Adrenal gland (tissue), 5 donors: Measurements from ENCODE around the gene RPIA.

ENCODE experiments used
- POLR2A ChIP-seq, 2 donors: fragments of 450-650 bp; IDR thresholded peaks; one replicate each; pipeline ENCODE4 v1.6.1; 2017; ENCODE audit warnings: antibody characterized with exemption in 2 of 2, mild to moderate bottlenecking in 2 of 2, moderate library complexity in 1 of 2
- TF ChIP-seq, protein P1 (sequence below), 6 experiments: fragments of 450-650 bp in 4 of 6; fragments of 200-600 bp in 2 of 6; sonication (generic) in 1 of 6; IDR thresholded peaks; 1 replicate in 5 of 6; 2 replicates in 1 of 6; pipeline versions ENCODE4 v1.5.1 to v1.8.0; 2016 to 2021; ENCODE audit warnings: antibody characterized with exemption in 6 of 6, mild to moderate bottlenecking in 2 of 6, moderate library complexity in 1 of 6
- donor health status: DM: no; HTN: no; CAD: no.

GRCh38 chr2:88693911-88694414 is 2.5 kb downstream of the RPIA start:
- TF ChIP-seq, protein P1, sequence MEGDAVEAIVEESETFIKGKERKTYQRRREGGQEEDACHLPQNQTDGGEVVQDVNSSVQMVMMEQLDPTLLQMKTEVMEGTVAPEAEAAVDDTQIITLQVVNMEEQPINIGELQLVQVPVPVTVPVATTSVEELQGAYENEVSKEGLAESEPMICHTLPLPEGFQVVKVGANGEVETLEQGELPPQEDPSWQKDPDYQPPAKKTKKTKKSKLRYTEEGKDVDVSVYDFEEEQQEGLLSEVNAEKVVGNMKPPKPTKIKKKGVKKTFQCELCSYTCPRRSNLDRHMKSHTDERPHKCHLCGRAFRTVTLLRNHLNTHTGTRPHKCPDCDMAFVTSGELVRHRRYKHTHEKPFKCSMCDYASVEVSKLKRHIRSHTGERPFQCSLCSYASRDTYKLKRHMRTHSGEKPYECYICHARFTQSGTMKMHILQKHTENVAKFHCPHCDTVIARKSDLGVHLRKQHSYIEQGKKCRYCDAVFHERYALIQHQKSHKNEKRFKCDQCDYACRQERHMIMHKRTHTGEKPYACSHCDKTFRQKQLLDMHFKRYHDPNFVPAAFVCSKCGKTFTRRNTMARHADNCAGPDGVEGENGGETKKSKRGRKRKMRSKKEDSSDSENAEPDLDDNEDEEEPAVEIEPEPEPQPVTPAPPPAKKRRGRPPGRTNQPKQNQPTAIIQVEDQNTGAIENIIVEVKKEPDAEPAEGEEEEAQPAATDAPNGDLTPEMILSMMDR (IDR thresholded peaks at IDR 0.05), result no peak
- no peak for TF ChIP-seq POLR2A (IDR thresholded peaks at IDR 0.05)
